T-helper 2 cell treated with Interferon-gamma antibody and Interleukin-4, amounts not matched to agents 5 μg/mL and 100 μg/mL, for 36 hours (primary cell): ENCODE results near the gene MCF2L2.

ENCODE experiments used
- DNase-seq: peaks from one replicate; pipeline ENCODE4 v3.0.0; 2021; ENCODE audit warnings: low spot score
- H3K27ac Mint-ChIP-seq: one replicate; pipeline ENCODE4 v1.8.0; 2021; ENCODE audit warnings: mild to moderate bottlenecking, mixed read lengths
- H3K27me3 Mint-ChIP-seq: one replicate; pipeline ENCODE4 v1.8.0; 2021; ENCODE audit warnings: low read depth, mixed read lengths
- H3K36me3 Mint-ChIP-seq: one replicate; pipeline ENCODE4 v1.8.0; 2021; ENCODE audit warnings: low read depth, mixed read lengths
- H3K4me1 Mint-ChIP-seq: one replicate; pipeline ENCODE4 v1.8.0; 2021; ENCODE audit warnings: low read depth, mixed read lengths
- H3K4me3 Mint-ChIP-seq: one replicate; pipeline ENCODE4 v1.8.0; 2022; ENCODE audit warnings: mild to moderate bottlenecking, moderate library complexity, mixed read lengths
- H3K9me3 Mint-ChIP-seq: one replicate; pipeline ENCODE4 v1.8.0; 2021; ENCODE audit warnings: mixed read lengths

Gene MCF2L2

GRCh38 chr3:183285828-183286457, 142.5 kb downstream of the MCF2L2 start:
- H3K9me3 Mint-ChIP-seq = no peaks in the 10 kb centered on the region
- peaks cover 2% of the 10 kb centered on the region for H3K36me3 Mint-ChIP-seq
- DNase-seq = peak; percentile 96
- H3K27me3 Mint-ChIP-seq = no peaks in the 10 kb centered on the region
- H3K27ac Mint-ChIP-seq = peak overlapping the region; percentile 93
- H3K4me3 Mint-ChIP-seq = peak overlapping the region; percentile 74
- H3K4me1 Mint-ChIP-seq = peaks cover 25% of the 10 kb centered on the region

GRCh38 chr3:183285318-183285717, 143.1 kb downstream of the MCF2L2 start:
- Mint-ChIP-seq H3K27me3 (no peaks in the 10 kb centered on the region), H3K4me1 (peaks cover 25% of the 10 kb centered on the region), H3K36me3 (no peaks in the 10 kb centered on the region), H3K4me3 (peak overlapping the region; percentile 74), H3K9me3 (no peaks in the 10 kb centered on the region), H3K27ac (peak overlapping the region; percentile 93)
- DNase-seq = no peak

GRCh38 chr3:183284570-183284969, 143.8 kb downstream of the MCF2L2 start:
- DNase-seq = no peak
- Mint-ChIP-seq H3K36me3 (no peaks in the 10 kb centered on the region), H3K4me3 (no peak overlapping the region), H3K27me3 (no peaks in the 10 kb centered on the region), H3K4me1 (peaks cover 25% of the 10 kb centered on the region), H3K9me3 (no peaks in the 10 kb centered on the region), H3K27ac (no peak overlapping the region)

GRCh38 chr3:183283886-183284285, 144.5 kb downstream of the MCF2L2 start:
- Mint-ChIP-seq H3K4me3 (no peak overlapping the region), H3K9me3 (no peaks in the 10 kb centered on the region), H3K4me1 (peaks cover 25% of the 10 kb centered on the region), H3K36me3 (no peaks in the 10 kb centered on the region), H3K27ac (no peak overlapping the region), H3K27me3 (no peaks in the 10 kb centered on the region)
- DNase-seq = no peak

- no peak for DNase-seq
- Mint-ChIP-seq H3K36me3 (no peaks in the 10 kb centered on the region), H3K27ac (no peak overlapping the region), H3K27me3 (no peaks in the 10 kb centered on the region), H3K4me1 (peaks cover 16% of the 10 kb centered on the region), H3K9me3 (no peaks in the 10 kb centered on the region), H3K4me3 (no peak overlapping the region)
These were observed 147.2 kb downstream of the MCF2L2 start for GRCh38 chr3:183281126-183281797.

GRCh38 chr3:183279371-183279770, 149.0 kb downstream of the MCF2L2 start:
- H3K27ac Mint-ChIP-seq = no peak overlapping the region
- H3K36me3 Mint-ChIP-seq = no peaks in the 10 kb centered on the region
- no peaks in the 10 kb centered on the region for H3K27me3 Mint-ChIP-seq
- no peak overlapping the region for H3K4me3 Mint-ChIP-seq
- no peak for DNase-seq
- no peaks in the 10 kb centered on the region for H3K9me3 Mint-ChIP-seq
- peaks cover 2% of the 10 kb centered on the region for H3K4me1 Mint-ChIP-seq

- Mint-ChIP-seq H3K36me3 (no peaks in the 10 kb centered on the region), H3K9me3 (no peaks in the 10 kb centered on the region), H3K4me1 (no peaks in the 10 kb centered on the region), H3K27me3 (no peaks in the 10 kb centered on the region), H3K4me3 (no peak overlapping the region), H3K27ac (no peak overlapping the region)
- no peak for DNase-seq
These were observed 149.8 kb downstream of the MCF2L2 start for GRCh38 chr3:183278479-183279088.

- Mint-ChIP-seq H3K4me3 (no peak overlapping the region), H3K27ac (no peak overlapping the region), H3K9me3 (no peaks in the 10 kb centered on the region), H3K36me3 (no peaks in the 10 kb centered on the region), H3K27me3 (no peaks in the 10 kb centered on the region), H3K4me1 (peaks cover 3% of the 10 kb centered on the region)
- DNase-seq = no peak
These were observed 151.2 kb downstream of the MCF2L2 start for GRCh38 chr3:183277260-183277659.

GRCh38 chr3:183275937-183276336, 152.5 kb downstream of the MCF2L2 start:
- DNase-seq = no peak
- peaks cover 3% of the 10 kb centered on the region for H3K4me1 Mint-ChIP-seq
- no peak overlapping the region for H3K4me3 Mint-ChIP-seq
- H3K36me3 Mint-ChIP-seq = no peaks in the 10 kb centered on the region
- H3K27ac Mint-ChIP-seq = no peak overlapping the region
- H3K9me3 Mint-ChIP-seq = no peaks in the 10 kb centered on the region
- H3K27me3 Mint-ChIP-seq = no peaks in the 10 kb centered on the region

- no peak for DNase-seq
- H3K36me3 Mint-ChIP-seq = no peaks in the 10 kb centered on the region
- H3K27me3 Mint-ChIP-seq = no peaks in the 10 kb centered on the region
- H3K9me3 Mint-ChIP-seq = no peaks in the 10 kb centered on the region
- no peak overlapping the region for H3K27ac Mint-ChIP-seq
- peaks cover 3% of the 10 kb centered on the region for H3K4me1 Mint-ChIP-seq
- no peak overlapping the region for H3K4me3 Mint-ChIP-seq
These were observed 153.0 kb downstream of the MCF2L2 start for GRCh38 chr3:183275418-183275817.

- no peak overlapping the region for H3K27ac Mint-ChIP-seq
- H3K27me3 Mint-ChIP-seq = no peaks in the 10 kb centered on the region
- peaks cover 3% of the 10 kb centered on the region for H3K4me1 Mint-ChIP-seq
- no peak overlapping the region for H3K4me3 Mint-ChIP-seq
- DNase-seq = no peak
- H3K36me3 Mint-ChIP-seq = peaks cover 3% of the 10 kb centered on the region
- H3K9me3 Mint-ChIP-seq = no peaks in the 10 kb centered on the region
These were observed 153.8 kb downstream of the MCF2L2 start for GRCh38 chr3:183274609-183275008.

GRCh38 chr3:183272791-183273190, 155.6 kb downstream of the MCF2L2 start:
- Mint-ChIP-seq H3K4me1 (peaks cover 8% of the 10 kb centered on the region), H3K27ac (no peak overlapping the region), H3K9me3 (no peaks in the 10 kb centered on the region), H3K4me3 (no peak overlapping the region), H3K36me3 (peaks cover 3% of the 10 kb centered on the region), H3K27me3 (no peaks in the 10 kb centered on the region)
- no peak for DNase-seq

GRCh38 chr3:183272142-183272541, 156.3 kb downstream of the MCF2L2 start:
- no peak overlapping the region for H3K27ac Mint-ChIP-seq

GRCh38 chr3:183270344-183270743, 158.1 kb downstream of the MCF2L2 start:
- H3K36me3 Mint-ChIP-seq = peaks cover 3% of the 10 kb centered on the region
- no peak overlapping the region for H3K4me3 Mint-ChIP-seq
- peaks cover 14% of the 10 kb centered on the region for H3K4me1 Mint-ChIP-seq
- H3K27me3 Mint-ChIP-seq = no peaks in the 10 kb centered on the region
- H3K27ac Mint-ChIP-seq = no peak overlapping the region
- no peaks in the 10 kb centered on the region for H3K9me3 Mint-ChIP-seq
- DNase-seq = no peak

More at GRCh38 chr3:183272142-183272541, 156.3 kb downstream of the MCF2L2 start:
- peaks cover 3% of the 10 kb centered on the region for H3K36me3 Mint-ChIP-seq
- H3K27me3 Mint-ChIP-seq = no peaks in the 10 kb centered on the region
- peaks cover 10% of the 10 kb centered on the region for H3K4me1 Mint-ChIP-seq
- DNase-seq = no peak
- H3K9me3 Mint-ChIP-seq = no peaks in the 10 kb centered on the region
- no peak overlapping the region for H3K4me3 Mint-ChIP-seq
